IPS-11a (cell line): ENCODE measurements around the gene DSCAML1.

Source experiments
- H3K4me3 ChIP-seq: one replicate; pipeline ENCODE4 v1.5.1; 2013; ENCODE audit warnings: low read depth, low read length, control low read depth

DSCAML1 gene

GRCh38 chr11:117671370-117671769 lies 125.6 kb downstream of the DSCAML1 start:
- H3K4me3 ChIP-seq, result no peak overlapping the region

- no peak overlapping the region for H3K4me3 ChIP-seq
Measured at GRCh38 chr11:117670924-117671323, 126.1 kb downstream of the DSCAML1 start.

GRCh38 chr11:117670443-117670842 lies 126.6 kb downstream of the DSCAML1 start:
- H3K4me3 ChIP-seq, result no peak overlapping the region

- H3K4me3 ChIP-seq, result no peak overlapping the region
Measured at GRCh38 chr11:117669616-117670015, 127.4 kb downstream of the DSCAML1 start.

GRCh38 chr11:117669062-117669461 lies 128.0 kb downstream of the DSCAML1 start:
- H3K4me3 ChIP-seq, result no peak overlapping the region

- no peak overlapping the region for H3K4me3 ChIP-seq
Measured at GRCh38 chr11:117668321-117668751, 128.7 kb downstream of the DSCAML1 start.

GRCh38 chr11:117664897-117665296 lies 132.1 kb downstream of the DSCAML1 start:
- H3K4me3 ChIP-seq, result no peak overlapping the region

GRCh38 chr11:117663821-117664220 lies 133.2 kb downstream of the DSCAML1 start:
- H3K4me3 ChIP-seq, result no peak overlapping the region

GRCh38 chr11:117663414-117663813 lies 133.6 kb downstream of the DSCAML1 start:
- no peak overlapping the region for H3K4me3 ChIP-seq

- no peak overlapping the region for H3K4me3 ChIP-seq
Measured at GRCh38 chr11:117662671-117663269, 134.2 kb downstream of the DSCAML1 start.

GRCh38 chr11:117662255-117662654 lies 134.8 kb downstream of the DSCAML1 start:
- no peak overlapping the region for H3K4me3 ChIP-seq

- H3K4me3 ChIP-seq, result no peak overlapping the region
Measured at GRCh38 chr11:117658809-117659208, 138.2 kb downstream of the DSCAML1 start.

- H3K4me3 ChIP-seq, result no peak overlapping the region
Measured at GRCh38 chr11:117657794-117658193, 139.2 kb downstream of the DSCAML1 start.

GRCh38 chr11:117654281-117655255 lies 142.4 kb downstream of the DSCAML1 start:
- H3K4me3 ChIP-seq, result no peak overlapping the region

- H3K4me3 ChIP-seq, result no peak overlapping the region
Measured at GRCh38 chr11:117652521-117652920, 144.5 kb downstream of the DSCAML1 start.

GRCh38 chr11:117649296-117650055 lies 147.5 kb downstream of the DSCAML1 start:
- no peak overlapping the region for H3K4me3 ChIP-seq

- H3K4me3 ChIP-seq, result no peak overlapping the region
Measured at GRCh38 chr11:117647872-117648271, 149.1 kb downstream of the DSCAML1 start.

GRCh38 chr11:117647207-117647606 lies 149.8 kb downstream of the DSCAML1 start:
- H3K4me3 ChIP-seq, result no peak overlapping the region

- no peak overlapping the region for H3K4me3 ChIP-seq
Measured at GRCh38 chr11:117646411-117646810, 150.6 kb downstream of the DSCAML1 start.

- no peak overlapping the region for H3K4me3 ChIP-seq
Measured at GRCh38 chr11:117644403-117645155, 152.4 kb downstream of the DSCAML1 start.
